ENCODE measurements around the gene TSPEAR.
"Not testable (repeated sequence)": the region's sequence is repeated elsewhere in the genome, so short reads cannot be mapped to it uniquely, and the experiment has no call there.

TSPEAR gene

GRCh38 chr21:44583089-44583799, 128.1 kb downstream of the TSPEAR start:
- H3K27ac Mint-ChIP-seq = no peak overlapping the region
- H3K27me3 Mint-ChIP-seq = no peaks in the 10 kb centered on the region
- peaks cover 11% of the 10 kb centered on the region for H3K9me3 Mint-ChIP-seq
- peaks cover 46% of the 10 kb centered on the region for H3K4me1 Mint-ChIP-seq
- H3K4me3 Mint-ChIP-seq = no peak overlapping the region
- H3K36me3 Mint-ChIP-seq = peaks cover 3% of the 10 kb centered on the region

- Mint-ChIP-seq H3K4me1 (peaks cover 46% of the 10 kb centered on the region), H3K27ac (no peak overlapping the region), H3K36me3 (peaks cover 5% of the 10 kb centered on the region), H3K27me3 (no peaks in the 10 kb centered on the region), H3K4me3 (no peak overlapping the region), H3K9me3 (peaks cover 11% of the 10 kb centered on the region)
Observed at GRCh38 chr21:44582055-44582454, 129.3 kb downstream of the TSPEAR start.

GRCh38 chr21:44581158-44581557, 130.2 kb downstream of the TSPEAR start:
- peaks cover 11% of the 10 kb centered on the region for H3K9me3 Mint-ChIP-seq
- H3K27ac Mint-ChIP-seq = no peak overlapping the region
- peaks cover 5% of the 10 kb centered on the region for H3K36me3 Mint-ChIP-seq
- peaks cover 46% of the 10 kb centered on the region for H3K4me1 Mint-ChIP-seq
- no peaks in the 10 kb centered on the region for H3K27me3 Mint-ChIP-seq
- H3K4me3 Mint-ChIP-seq = no peak overlapping the region

GRCh38 chr21:44580231-44580821, 131.0 kb downstream of the TSPEAR start, which contains the start of gene KRTAP10-5:
Gene KRTAP10-5 (minus strand): TSS chr21:44580604. CDS start chr21:44580578, 26 bp downstream.
- not testable (repeated sequence) for H3K27me3 Mint-ChIP-seq, H3K4me3 Mint-ChIP-seq, H3K36me3 Mint-ChIP-seq
- Mint-ChIP-seq H3K4me1 (peaks cover 42% of the 10 kb centered on the region), H3K9me3 (peaks cover 11% of the 10 kb centered on the region), H3K27ac (peak within 1 kb of the TSS; percentile 12)

GRCh38 chr21:44579833-44580144, 131.6 kb downstream of the TSPEAR start:
- Mint-ChIP-seq H3K36me3 (peaks cover 5% of the 10 kb centered on the region), H3K27ac (no peak overlapping the region), H3K4me1 (peaks cover 40% of the 10 kb centered on the region), H3K9me3 (peaks cover 11% of the 10 kb centered on the region), H3K4me3 (no peak overlapping the region), H3K27me3 (no peaks in the 10 kb centered on the region)

DNA sequence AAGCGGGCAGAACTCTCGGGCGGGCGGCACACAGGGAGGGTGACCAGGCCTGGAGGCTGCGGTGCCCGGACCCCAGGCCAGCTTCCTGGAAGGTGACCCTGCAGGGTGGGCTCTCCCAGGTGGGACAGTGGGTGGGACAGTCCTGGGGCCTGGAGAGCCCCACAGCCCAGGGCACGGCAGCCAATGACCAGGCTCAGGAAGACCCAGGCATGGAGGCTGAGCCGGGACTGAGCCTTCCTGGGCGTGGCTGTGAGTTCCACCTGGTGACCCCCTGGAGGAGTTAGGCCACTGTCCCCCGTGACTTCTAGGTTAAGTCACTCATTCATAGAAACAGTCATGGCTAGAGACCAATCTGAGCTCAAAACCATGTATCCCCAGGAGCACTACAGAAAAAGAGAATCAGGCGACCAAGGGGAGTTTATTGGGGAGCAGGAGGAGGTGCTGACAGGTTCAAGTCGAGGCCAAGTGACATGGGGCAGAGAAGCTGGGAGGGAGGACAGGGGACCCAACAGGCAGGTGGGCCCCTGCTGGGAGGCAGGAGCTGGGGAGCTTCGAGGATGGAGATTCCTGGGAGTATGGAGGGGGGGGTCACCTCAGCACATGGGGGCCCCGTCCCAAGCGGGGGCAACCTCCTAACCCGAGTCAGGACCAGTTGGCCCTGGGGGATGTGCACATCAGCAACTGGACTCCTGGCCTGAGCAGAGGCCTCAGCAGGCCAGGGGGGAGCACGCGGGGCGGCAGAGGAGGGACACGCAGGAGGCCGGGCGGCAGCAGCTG, 132.1 kb downstream of the TSPEAR start:
- peaks cover 11% of the 10 kb centered on the region for H3K9me3 Mint-ChIP-seq
- no peak overlapping the region for H3K27ac Mint-ChIP-seq
- H3K27me3 Mint-ChIP-seq = no peaks in the 10 kb centered on the region
- H3K36me3 Mint-ChIP-seq = peaks cover 5% of the 10 kb centered on the region
- H3K4me1 Mint-ChIP-seq = peaks cover 36% of the 10 kb centered on the region
- H3K4me3 Mint-ChIP-seq = no peak overlapping the region

DNA sequence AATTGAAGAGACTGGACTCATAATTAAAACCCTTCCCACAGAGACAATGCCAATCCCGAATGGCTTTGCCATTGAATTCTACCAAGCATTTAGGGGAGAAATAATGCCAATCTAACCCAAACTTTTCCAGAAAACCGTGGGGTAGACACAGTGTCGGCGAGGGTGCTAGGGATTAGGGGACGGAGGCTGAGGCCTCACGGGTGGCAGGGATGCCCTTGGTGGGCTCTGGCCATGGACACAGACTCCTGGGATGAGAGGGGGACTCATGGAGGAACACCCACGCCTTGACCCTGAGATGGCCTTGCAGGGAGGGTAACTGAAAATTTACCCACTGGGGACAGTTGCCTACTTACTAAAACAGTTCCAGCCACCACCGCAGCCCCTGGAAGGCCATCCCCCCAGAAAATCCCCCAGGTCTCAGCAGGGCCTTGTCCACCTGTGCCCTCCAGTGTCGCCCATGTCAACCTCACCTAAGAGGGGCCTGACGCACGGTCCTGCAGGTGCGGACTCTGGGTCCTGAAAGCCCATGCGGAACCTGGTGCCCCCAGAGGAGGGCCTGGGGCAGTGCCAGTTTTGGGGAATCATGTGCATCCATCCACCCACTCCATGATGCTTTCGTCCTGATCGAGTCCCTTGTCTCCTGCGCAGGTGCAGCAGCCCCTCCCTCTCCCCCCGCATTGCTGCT, 132.9 kb downstream of the TSPEAR start:
- H3K36me3 Mint-ChIP-seq = peaks cover 5% of the 10 kb centered on the region
- no peak overlapping the region for H3K27ac Mint-ChIP-seq
- H3K4me3 Mint-ChIP-seq = no peak overlapping the region
- H3K27me3 Mint-ChIP-seq = no peaks in the 10 kb centered on the region
- peaks cover 29% of the 10 kb centered on the region for H3K4me1 Mint-ChIP-seq
- H3K9me3 Mint-ChIP-seq = peaks cover 11% of the 10 kb centered on the region

- Mint-ChIP-seq H3K27ac (no peak overlapping the region), H3K9me3 (peaks cover 3% of the 10 kb centered on the region), H3K4me1 (peaks cover 6% of the 10 kb centered on the region), H3K36me3 (peaks cover 3% of the 10 kb centered on the region), H3K27me3 (no peaks in the 10 kb centered on the region), H3K4me3 (no peak overlapping the region)
Observed at GRCh38 chr21:44576025-44576420, 135.3 kb downstream of the TSPEAR start.

DNA sequence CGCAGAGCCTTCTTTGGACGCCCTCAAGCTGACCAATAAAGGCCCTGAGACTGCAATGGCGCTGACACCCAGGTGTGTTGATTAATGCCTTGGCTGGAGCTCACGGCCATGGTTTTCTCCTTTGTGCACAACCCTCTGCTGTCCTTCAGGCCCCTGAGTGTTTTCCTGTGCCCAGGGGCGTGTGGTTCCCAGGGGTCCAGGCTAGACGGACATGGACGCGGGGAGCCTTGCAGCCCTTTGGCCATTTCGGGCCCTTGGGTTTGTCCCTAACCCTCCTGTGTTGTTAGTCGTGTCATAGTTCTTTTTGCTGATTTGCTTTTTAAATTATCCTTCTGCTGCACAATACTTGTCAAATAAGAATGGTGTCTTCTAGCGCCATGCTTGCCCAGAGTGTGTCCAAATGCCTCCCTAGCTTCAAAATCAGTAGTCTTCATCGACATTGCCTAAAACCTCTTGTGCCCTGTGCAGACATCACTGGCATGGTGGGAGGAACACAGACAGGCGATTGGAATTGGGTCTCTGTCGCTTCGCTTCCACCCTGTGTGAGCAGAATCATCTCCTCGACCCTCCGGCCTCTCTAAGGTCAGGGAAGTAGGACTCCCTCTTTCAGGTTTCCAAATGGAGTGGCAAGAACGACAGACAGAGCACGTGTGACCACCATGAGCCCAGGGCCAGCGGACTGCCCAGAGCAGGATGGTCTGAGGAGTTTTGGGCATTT, 135.9 kb downstream of the TSPEAR start:
- no peak overlapping the region for H3K4me3 Mint-ChIP-seq
- H3K36me3 Mint-ChIP-seq = peaks cover 3% of the 10 kb centered on the region
- peaks cover 1% of the 10 kb centered on the region for H3K4me1 Mint-ChIP-seq
- H3K9me3 Mint-ChIP-seq = no peaks in the 10 kb centered on the region
- H3K27ac Mint-ChIP-seq = no peak overlapping the region
- H3K27me3 Mint-ChIP-seq = no peaks in the 10 kb centered on the region

- H3K9me3 Mint-ChIP-seq = no peaks in the 10 kb centered on the region
- H3K4me3 Mint-ChIP-seq = no peak overlapping the region
- no peak overlapping the region for H3K27ac Mint-ChIP-seq
- no peaks in the 10 kb centered on the region for H3K4me1 Mint-ChIP-seq
- H3K36me3 Mint-ChIP-seq = peaks cover 3% of the 10 kb centered on the region
- no peaks in the 10 kb centered on the region for H3K27me3 Mint-ChIP-seq
Observed at GRCh38 chr21:44574457-44575306, 136.7 kb downstream of the TSPEAR start.

DNA sequence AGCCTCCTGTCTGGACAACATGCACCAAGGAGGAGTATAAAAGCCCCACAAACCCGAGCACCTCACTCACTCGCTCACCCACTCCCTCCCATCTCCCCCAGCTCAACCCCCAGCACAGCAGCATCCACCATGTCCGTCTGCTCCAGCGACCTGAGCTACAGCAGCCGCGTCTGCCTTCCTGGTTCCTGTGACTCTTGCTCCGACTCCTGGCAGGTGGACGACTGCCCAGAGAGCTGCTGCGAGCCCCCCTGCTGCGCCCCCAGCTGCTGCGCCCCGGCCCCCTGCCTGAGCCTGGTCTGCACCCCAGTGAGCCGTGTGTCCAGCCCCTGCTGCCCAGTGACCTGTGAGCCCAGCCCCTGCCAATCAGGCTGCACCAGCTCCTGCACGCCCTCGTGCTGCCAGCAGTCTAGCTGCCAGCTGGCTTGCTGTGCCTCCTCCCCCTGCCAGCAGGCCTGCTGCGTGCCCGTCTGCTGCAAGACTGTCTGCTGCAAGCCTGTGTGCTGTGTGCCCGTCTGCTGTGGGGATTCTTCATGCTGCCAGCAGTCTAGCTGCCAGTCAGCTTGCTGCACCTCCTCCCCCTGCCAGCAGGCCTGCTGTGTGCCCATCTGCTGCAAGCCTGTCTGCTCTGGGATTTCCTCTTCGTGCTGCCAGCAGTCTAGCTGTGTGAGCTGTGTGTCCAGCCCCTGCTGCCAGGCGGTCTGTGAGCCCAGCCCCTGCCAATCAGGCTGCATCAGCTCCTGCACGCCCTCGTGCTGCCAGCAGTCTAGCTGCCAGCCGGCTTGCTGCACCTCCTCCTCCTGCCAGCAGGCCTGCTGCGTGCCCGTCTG, 137.5 kb downstream of the TSPEAR start, which contains the start of gene KRTAP10-4:
TSS of gene KRTAP10-4 (plus strand) at position 100 of the 827 bp plus-strand sequence. CDS start at position 130, 30 bp downstream.
- not testable (repeated sequence) for H3K36me3 Mint-ChIP-seq, H3K4me3 Mint-ChIP-seq, H3K4me1 Mint-ChIP-seq, H3K27me3 Mint-ChIP-seq, H3K27ac Mint-ChIP-seq, H3K9me3 Mint-ChIP-seq

DNA sequence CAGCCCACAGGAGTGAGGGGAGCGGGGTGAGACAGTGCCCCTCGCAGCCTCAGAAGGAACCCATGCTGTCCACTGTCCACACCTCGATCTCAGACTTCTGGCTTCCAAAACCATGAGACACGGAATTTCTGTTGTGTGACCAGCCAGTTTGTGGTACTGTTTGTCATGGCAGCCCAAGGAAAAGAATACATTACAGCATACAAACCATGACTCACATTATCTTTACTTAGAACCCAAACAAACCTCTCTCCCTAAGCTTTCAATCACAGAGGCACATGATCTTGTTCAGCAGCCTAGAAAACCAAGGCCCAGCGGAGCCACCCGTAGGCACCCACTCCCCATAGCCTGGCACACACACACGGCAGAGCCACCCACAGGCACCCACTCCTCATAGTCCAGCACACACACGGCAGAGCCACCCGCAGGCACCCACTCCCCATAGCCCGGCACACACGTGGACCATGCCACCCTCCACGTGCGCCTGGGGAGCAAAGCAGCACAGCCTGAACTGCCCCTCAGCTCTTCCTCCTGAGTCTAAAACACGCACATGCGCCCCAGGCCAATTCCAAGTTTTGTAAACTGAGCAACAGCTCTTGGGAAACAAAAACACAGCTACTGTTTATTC, 138.3 kb downstream of the TSPEAR start:
- no peaks in the 10 kb centered on the region for H3K9me3 Mint-ChIP-seq
- H3K27ac Mint-ChIP-seq = no peak overlapping the region
- peaks cover 2% of the 10 kb centered on the region for H3K36me3 Mint-ChIP-seq
- H3K27me3 Mint-ChIP-seq = no peaks in the 10 kb centered on the region
- H3K4me1 Mint-ChIP-seq = no peaks in the 10 kb centered on the region
- no peak overlapping the region for H3K4me3 Mint-ChIP-seq

Measured in activated naive CD4-positive, alpha-beta T cell treated with anti-CD3 and anti-CD28 coated beads, Interleukin-2, amount 50 U/mL, for 24 hours (primary cell).